GM12878 (cell line): Measurements from ENCODE around the gene SENP1. TPM values are rescaled to one million over a fixed set of nuclear protein-coding genes. Genes with fewer than 3 reads are reported as not detected.

Experiments
- ATAC-seq: fragments of 200-7000 bp; cut with Tn5 transposase; 3 replicates; pipeline ENCODE4 v1.9.1; 2020; ENCODE audit warnings: mild to moderate bottlenecking, moderate library complexity
- BruUV-seq: library from RNA; stranded (reverse); fragments of 400-500 nt; replicated peaks from 2 replicates; lab custom pipeline; 2021; lab: Mats Ljungman, UMichigan
- CTCF ChIA-PET: fragments of 300-600 bp; sonication (Branson Sonifier 250); formaldehyde crosslinking; extraction: SDS; loops from one replicate; lab custom pipeline; 2021; ENCODE audit warnings: inconsistent platforms; lab: Yijun Ruan, JAX
- POLR2A ChIA-PET: fragments of 350-600 bp; formaldehyde crosslinking; extraction: SDS; loops from one replicate; lab custom pipeline; 2021; ENCODE audit warnings: inconsistent platforms; lab: Charles Lee
- RAD21 ChIA-PET: fragments of 300-600 bp; sonication (Branson Sonifier 250); formaldehyde crosslinking; loops from one replicate; lab custom pipeline; 2023; ENCODE audit warnings: antibody characterized with exemption; ENCODE audit not compliant: unreplicated experiment; lab: Charles Lee
- SMC1A ChIA-PET: fragments of 300-600 bp; sonication (Branson Sonifier 250); formaldehyde crosslinking; loops from one replicate; lab custom pipeline; 2023; ENCODE audit not compliant: unreplicated experiment, uncharacterized antibody; lab: Charles Lee
- DNase-seq: peaks from one replicate; pipeline ENCODE4 v3.0.0-alpha.2; 2011; ENCODE audit warnings: low read depth, low spot score
- FAIRE-seq: peaks from 3 replicates; lab custom pipeline; 2011; peaks lifted over from hg19 to GRCh38; lab: Jason Lieb, UNC
- H2AFZ ChIP-seq: 2 replicates; pipeline ENCODE4 v1.6.0; 2011; ENCODE audit warnings: low read depth, low read length, control low read depth; ENCODE audit not compliant: control insufficient read depth
- H3K27ac ChIP-seq: 2 replicates; pipeline ENCODE4 v1.5.1; 2011; ENCODE audit warnings: control low read depth; ENCODE audit not compliant: control insufficient read depth, insufficient read depth
- H3K27me3 ChIP-seq, 2 experiments: replicated peaks in 1 of 2; 2 replicates each; pipeline versions ENCODE4 v1.6.0 to v1.6.1; 2011; ENCODE audit warnings: low read length in 1 of 2; ENCODE audit not compliant: control insufficient read depth in 2 of 2, insufficient read depth in 2 of 2
- H3K36me3 ChIP-seq, 2 experiments: 2 replicates each; pipeline ENCODE4 v1.5.1; 2011; ENCODE audit warnings: low read length in 1 of 2; ENCODE audit not compliant: control insufficient read depth in 2 of 2, insufficient read depth in 2 of 2
- H3K4me1 ChIP-seq: 2 replicates; pipeline ENCODE4 v1.6.1; 2011; ENCODE audit warnings: mild to moderate bottlenecking, low read length, moderate library complexity, mixed read lengths; ENCODE audit not compliant: control insufficient read depth, insufficient read depth
- H3K4me2 ChIP-seq: 2 replicates; pipeline ENCODE4 v1.6.0; 2011; ENCODE audit warnings: control low read depth; ENCODE audit not compliant: control insufficient read depth, insufficient read depth
- H3K4me3 ChIP-seq: fragments of 200-600 bp; sonication (generic); 2 replicates; pipeline ENCODE4 v1.5.1; 2016
- H3K79me2 ChIP-seq: 2 replicates; pipeline ENCODE4 v1.6.0; 2011; ENCODE audit warnings: low read length; ENCODE audit not compliant: control insufficient read depth, insufficient read depth
- H3K9ac ChIP-seq: 2 replicates; pipeline ENCODE4 v1.8.0; 2011; ENCODE audit warnings: low read length, control low read depth, mixed read lengths; ENCODE audit not compliant: control insufficient read depth, insufficient read depth
- H3K9me3 ChIP-seq: replicated peaks from 3 replicates; pipeline ENCODE4 v1.5.1; 2011; ENCODE audit warnings: mild to moderate bottlenecking, low read length; ENCODE audit not compliant: control insufficient read depth, insufficient read depth
- H4K20me1 ChIP-seq: 2 replicates; pipeline ENCODE4 v1.6.0; 2011; ENCODE audit not compliant: control insufficient read depth, insufficient read depth
- FOXM1 ChIP-seq: IDR thresholded peaks from 2 replicates; pipeline ENCODE4 v1.6.1; 2012; ENCODE audit warnings: low read depth, mild to moderate bottlenecking, inconsistent platforms, low read length, moderate library complexity
- LARP7 ChIP-seq: fragments of 450-650 bp; IDR thresholded peaks from 2 replicates; pipeline ENCODE4 v1.6.1; 2017; ENCODE audit warnings: mild to moderate bottlenecking
- NFXL1 ChIP-seq: fragments of 450-650 bp; IDR thresholded peaks from 2 replicates; pipeline ENCODE4 v1.6.1; 2017; ENCODE audit warnings: antibody characterized with exemption, mild to moderate bottlenecking, borderline replicate concordance
- PML ChIP-seq: IDR thresholded peaks from 2 replicates; pipeline ENCODE4 v1.6.1; 2012; ENCODE audit warnings: low read length, inconsistent platforms
- POLR2AphosphoS2 ChIP-seq: IDR thresholded peaks from 2 replicates; pipeline ENCODE4 v1.6.1; 2011; ENCODE audit warnings: low read depth, mild to moderate bottlenecking, low read length, improper control_type of control experiment, moderate library complexity
- POU2F2 ChIP-seq: IDR thresholded peaks from 3 replicates; pipeline ENCODE4 v1.6.1; 2011; ENCODE audit warnings: low read depth, mild to moderate bottlenecking, low read length, borderline replicate concordance
- SREBF2 ChIP-seq: IDR thresholded peaks from 2 replicates; pipeline ENCODE4 v1.6.1; 2012; ENCODE audit warnings: mild to moderate bottlenecking, low read length
- ZNF217 ChIP-seq: fragments of 450-650 bp; IDR thresholded peaks from 2 replicates; pipeline ENCODE4 v1.6.1; 2017; ENCODE audit warnings: antibody characterized with exemption, mild to moderate bottlenecking
- WGBS: methylation state at CpG from one replicate; pipeline ENCODE4 v1.1.6; 2016; ENCODE audit warnings: low lambda C conversion rate; ENCODE audit not compliant: insufficient replicate concordance, insufficient coverage; ENCODE audit errors: missing lambda C conversion rate; 5-methylcytosine and 5-hydroxymethylcytosine counted together
- in situ Hi-C: fragments of 300-500 bp; cut with MboI; formaldehyde crosslinking; loops from 9 replicates; pipeline ENCODE4 v1.14.3; 2018; ENCODE audit warnings: mixed read lengths
- intact Hi-C: fragments of 100-400 bp; cut with micrococcal nuclease; formaldehyde crosslinking; loops from one replicate; pipeline ENCODE4 v1.14.2; 2022; ENCODE audit not compliant: unreplicated experiment
- polyA plus RNA-seq, 11 experiments: library from polyadenylated mRNA; depleted of rRNA in 4 of 11; unstranded in 6 of 11; stranded (reverse) in 5 of 11; fragments of >200 nt; fragmentation: Nextera tagmentation in 4 of 11; fragmentation: Illumina TruSeq in 1 of 11; extraction: Ambion mirVana in 4 of 11; extraction: Trizol in 1 of 11; gene quantifications; 1 replicate in 1 of 11; 2 replicates in 10 of 11; pipeline versions ENCODE4 v1.2.1 to v1.2.3, GENCODE V29; 2011 to 2016; ENCODE audit warnings: inconsistent platforms in 2 of 11, missing spikeins in 2 of 11, low read depth in 1 of 11
- total RNA-seq, 4 experiments: library from RNA; depleted of rRNA in 3 of 4; stranded (reverse); fragments of >200 nt in 3 of 4; fragmentation: Illumina TruSeq in 1 of 4; extraction: Trizol in 1 of 4; gene quantifications; 2 replicates each; pipeline versions ENCODE4 v1.2.1 to v1.2.3, GENCODE V29; 2013 to 2021
- TF ChIP-seq, protein P1 (sequence below): IDR thresholded peaks from 2 replicates; pipeline ENCODE4 v1.6.1; 2012; ENCODE audit warnings: mild to moderate bottlenecking, low read depth, low read length
- TF ChIP-seq, protein P2 (sequence below): fragments of 450-650 bp; IDR thresholded peaks from 2 replicates; pipeline ENCODE4 v1.6.1; 2017; ENCODE audit warnings: mild to moderate bottlenecking, low read depth, inconsistent platforms; ENCODE audit not compliant: poor library complexity, severe bottlenecking
- TF ChIP-seq, protein P3 (sequence below): fragments of 450-650 bp; IDR thresholded peaks from 2 replicates; pipeline ENCODE4 v1.6.1; 2017; ENCODE audit warnings: low read depth, mild to moderate bottlenecking, moderate library complexity
- TF ChIP-seq, protein P4 (sequence below): fragments of 450-650 bp; IDR thresholded peaks from 2 replicates; pipeline ENCODE4 v1.6.1; 2016; ENCODE audit warnings: mild to moderate bottlenecking

SENP1 gene
- total and polyA plus RNA-seq, 10 of the 15 experiments (the other 5 are each of a cell fraction or from before 2014, with no cell fraction given) = 8.1 to 52.4 (median 26.1) TPM

DNA sequence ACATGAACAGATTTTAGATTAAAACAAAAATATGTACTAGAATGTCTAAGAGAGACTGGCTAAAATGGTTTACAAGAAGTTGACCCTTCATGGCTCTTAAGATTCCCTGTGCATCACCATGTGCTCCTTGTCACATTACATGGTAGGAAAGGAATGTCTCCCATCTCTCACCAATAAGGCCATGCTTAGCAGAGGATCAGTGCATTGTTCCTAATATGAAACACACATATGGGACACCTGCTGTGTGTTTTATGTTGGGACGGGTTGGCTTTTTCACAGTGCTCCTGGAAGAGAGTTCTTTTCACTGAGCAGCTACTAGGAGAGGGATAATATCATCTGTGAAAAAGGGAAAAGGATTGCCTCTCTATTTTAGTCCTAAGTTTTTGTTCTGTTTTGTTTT is 22.9 kb upstream of the SENP1 start:
- WGBS = 94% methylated on average over 1 of the region's 1 CpG
- peaks cover 13 to 43% of the 10 kb centered on the region in 2 experiments for H3K36me3 ChIP-seq
- no peak overlapping the region for H3K27ac ChIP-seq
- H3K4me2 ChIP-seq = no peak overlapping the region
- DNase-seq (no peak), ATAC-seq (no peak), FAIRE-seq (no peak)
- no peak overlapping the region for H3K4me3 ChIP-seq
- ChIA-PET POLR2A (interaction anchor here (1.0 kb wide), 1 partner anchor 24 kb away, joined by 3 read pairs; no protein-coding TSS in a partner anchor), RAD21 (interaction anchor here (0.7 kb wide), 1 partner anchor 136 kb away, joined by 3 read pairs; no protein-coding TSS in a partner anchor), SMC1A (interaction anchor here (0.7 kb wide), 1 partner anchor 24 kb away, joined by 4 read pairs; no protein-coding TSS in a partner anchor), CTCF (no interaction called here)
- H3K4me1 ChIP-seq = no peaks in the 10 kb centered on the region
- no peak overlapping the region for H2AFZ ChIP-seq
- no TSS peak for BruUV-seq
- no peaks in the 10 kb centered on the region; the same call in 1 of the 2 replicates for H3K79me2 ChIP-seq
- in situ Hi-C loops (no loop called here), intact Hi-C loops (no loop called here)
- TF ChIP-seq, protein P1, sequence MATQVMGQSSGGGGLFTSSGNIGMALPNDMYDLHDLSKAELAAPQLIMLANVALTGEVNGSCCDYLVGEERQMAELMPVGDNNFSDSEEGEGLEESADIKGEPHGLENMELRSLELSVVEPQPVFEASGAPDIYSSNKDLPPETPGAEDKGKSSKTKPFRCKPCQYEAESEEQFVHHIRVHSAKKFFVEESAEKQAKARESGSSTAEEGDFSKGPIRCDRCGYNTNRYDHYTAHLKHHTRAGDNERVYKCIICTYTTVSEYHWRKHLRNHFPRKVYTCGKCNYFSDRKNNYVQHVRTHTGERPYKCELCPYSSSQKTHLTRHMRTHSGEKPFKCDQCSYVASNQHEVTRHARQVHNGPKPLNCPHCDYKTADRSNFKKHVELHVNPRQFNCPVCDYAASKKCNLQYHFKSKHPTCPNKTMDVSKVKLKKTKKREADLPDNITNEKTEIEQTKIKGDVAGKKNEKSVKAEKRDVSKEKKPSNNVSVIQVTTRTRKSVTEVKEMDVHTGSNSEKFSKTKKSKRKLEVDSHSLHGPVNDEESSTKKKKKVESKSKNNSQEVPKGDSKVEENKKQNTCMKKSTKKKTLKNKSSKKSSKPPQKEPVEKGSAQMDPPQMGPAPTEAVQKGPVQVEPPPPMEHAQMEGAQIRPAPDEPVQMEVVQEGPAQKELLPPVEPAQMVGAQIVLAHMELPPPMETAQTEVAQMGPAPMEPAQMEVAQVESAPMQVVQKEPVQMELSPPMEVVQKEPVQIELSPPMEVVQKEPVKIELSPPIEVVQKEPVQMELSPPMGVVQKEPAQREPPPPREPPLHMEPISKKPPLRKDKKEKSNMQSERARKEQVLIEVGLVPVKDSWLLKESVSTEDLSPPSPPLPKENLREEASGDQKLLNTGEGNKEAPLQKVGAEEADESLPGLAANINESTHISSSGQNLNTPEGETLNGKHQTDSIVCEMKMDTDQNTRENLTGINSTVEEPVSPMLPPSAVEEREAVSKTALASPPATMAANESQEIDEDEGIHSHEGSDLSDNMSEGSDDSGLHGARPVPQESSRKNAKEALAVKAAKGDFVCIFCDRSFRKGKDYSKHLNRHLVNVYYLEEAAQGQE = no peak
- no peak for TF ChIP-seq POLR2AphosphoS2
- TF ChIP-seq, protein P2, sequence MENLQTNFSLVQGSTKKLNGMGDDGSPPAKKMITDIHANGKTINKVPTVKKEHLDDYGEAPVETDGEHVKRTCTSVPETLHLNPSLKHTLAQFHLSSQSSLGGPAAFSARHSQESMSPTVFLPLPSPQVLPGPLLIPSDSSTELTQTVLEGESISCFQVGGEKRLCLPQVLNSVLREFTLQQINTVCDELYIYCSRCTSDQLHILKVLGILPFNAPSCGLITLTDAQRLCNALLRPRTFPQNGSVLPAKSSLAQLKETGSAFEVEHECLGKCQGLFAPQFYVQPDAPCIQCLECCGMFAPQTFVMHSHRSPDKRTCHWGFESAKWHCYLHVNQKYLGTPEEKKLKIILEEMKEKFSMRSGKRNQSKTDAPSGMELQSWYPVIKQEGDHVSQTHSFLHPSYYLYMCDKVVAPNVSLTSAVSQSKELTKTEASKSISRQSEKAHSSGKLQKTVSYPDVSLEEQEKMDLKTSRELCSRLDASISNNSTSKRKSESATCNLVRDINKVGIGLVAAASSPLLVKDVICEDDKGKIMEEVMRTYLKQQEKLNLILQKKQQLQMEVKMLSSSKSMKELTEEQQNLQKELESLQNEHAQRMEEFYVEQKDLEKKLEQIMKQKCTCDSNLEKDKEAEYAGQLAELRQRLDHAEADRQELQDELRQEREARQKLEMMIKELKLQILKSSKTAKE = no peak
- TF ChIP-seq, protein P3, sequence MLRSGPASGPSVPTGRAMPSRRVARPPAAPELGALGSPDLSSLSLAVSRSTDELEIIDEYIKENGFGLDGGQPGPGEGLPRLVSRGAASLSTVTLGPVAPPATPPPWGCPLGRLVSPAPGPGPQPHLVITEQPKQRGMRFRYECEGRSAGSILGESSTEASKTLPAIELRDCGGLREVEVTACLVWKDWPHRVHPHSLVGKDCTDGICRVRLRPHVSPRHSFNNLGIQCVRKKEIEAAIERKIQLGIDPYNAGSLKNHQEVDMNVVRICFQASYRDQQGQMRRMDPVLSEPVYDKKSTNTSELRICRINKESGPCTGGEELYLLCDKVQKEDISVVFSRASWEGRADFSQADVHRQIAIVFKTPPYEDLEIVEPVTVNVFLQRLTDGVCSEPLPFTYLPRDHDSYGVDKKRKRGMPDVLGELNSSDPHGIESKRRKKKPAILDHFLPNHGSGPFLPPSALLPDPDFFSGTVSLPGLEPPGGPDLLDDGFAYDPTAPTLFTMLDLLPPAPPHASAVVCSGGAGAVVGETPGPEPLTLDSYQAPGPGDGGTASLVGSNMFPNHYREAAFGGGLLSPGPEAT = no peak
- no peak for TF ChIP-seq SREBF2
- no peak for TF ChIP-seq POU2F2
- TF ChIP-seq LARP7 = no peak
- no peak for TF ChIP-seq PML
- TF ChIP-seq FOXM1 = no peak
- no peak for TF ChIP-seq ZNF217
- no peak for TF ChIP-seq NFXL1
- TF ChIP-seq, protein P4, sequence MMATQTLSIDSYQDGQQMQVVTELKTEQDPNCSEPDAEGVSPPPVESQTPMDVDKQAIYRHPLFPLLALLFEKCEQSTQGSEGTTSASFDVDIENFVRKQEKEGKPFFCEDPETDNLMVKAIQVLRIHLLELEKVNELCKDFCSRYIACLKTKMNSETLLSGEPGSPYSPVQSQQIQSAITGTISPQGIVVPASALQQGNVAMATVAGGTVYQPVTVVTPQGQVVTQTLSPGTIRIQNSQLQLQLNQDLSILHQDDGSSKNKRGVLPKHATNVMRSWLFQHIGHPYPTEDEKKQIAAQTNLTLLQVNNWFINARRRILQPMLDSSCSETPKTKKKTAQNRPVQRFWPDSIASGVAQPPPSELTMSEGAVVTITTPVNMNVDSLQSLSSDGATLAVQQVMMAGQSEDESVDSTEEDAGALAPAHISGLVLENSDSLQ = no peak
- H3K9me3 ChIP-seq = no peaks in the 10 kb centered on the region
- no peak overlapping the region for H3K9ac ChIP-seq
- H4K20me1 ChIP-seq = no peaks in the 10 kb centered on the region
- H3K27me3 ChIP-seq = no peaks in the 10 kb centered on the region
